HEK293 (cell line): ENCODE results near the gene SPA17.

Experiments
- IKZF3 ChIP-seq: fragments of 450-650 bp; IDR thresholded peaks from 2 replicates; pipeline ENCODE4 v1.5.0; 2018; ENCODE audit warnings: missing biosample characterization, mild to moderate bottlenecking, missing genetic modification characterization, moderate library complexity
- KLF10 ChIP-seq: fragments of 450-650 bp; IDR thresholded peaks from 2 replicates; pipeline ENCODE4 v1.5.1; 2018; ENCODE audit warnings: missing biosample characterization, mild to moderate bottlenecking, missing genetic modification characterization
- OSR2 ChIP-seq: fragments of 450-650 bp; formaldehyde crosslinking; IDR thresholded peaks from 2 replicates; pipeline ENCODE4 v1.5.1; 2016; ENCODE audit warnings: missing biosample characterization, missing genetic modification characterization
- RBAK ChIP-seq: fragments of 450-650 bp; formaldehyde crosslinking; IDR thresholded peaks from 2 replicates; pipeline ENCODE4 v1.5.1; 2016; ENCODE audit warnings: missing biosample characterization, missing genetic modification characterization
- SCRT1 ChIP-seq: fragments of 450-650 bp; formaldehyde crosslinking; IDR thresholded peaks from 2 replicates; pipeline ENCODE4 v1.5.1; 2016; ENCODE audit warnings: missing biosample characterization, missing genetic modification characterization, borderline replicate concordance
- ZFP37 ChIP-seq: fragments of 450-650 bp; formaldehyde crosslinking; IDR thresholded peaks from 2 replicates; pipeline ENCODE4 v1.5.1; 2016; ENCODE audit warnings: missing biosample characterization, missing genetic modification characterization
- ZNF121 ChIP-seq: fragments of 450-650 bp; formaldehyde crosslinking; IDR thresholded peaks from 2 replicates; pipeline ENCODE4 v1.5.1; 2016; ENCODE audit warnings: missing biosample characterization, missing genetic modification characterization
- ZNF155 ChIP-seq: fragments of 450-650 bp; formaldehyde crosslinking; IDR thresholded peaks from 2 replicates; pipeline ENCODE4 v1.5.1; 2016; ENCODE audit warnings: missing biosample characterization, missing genetic modification characterization
- ZNF157 ChIP-seq: fragments of 450-650 bp; formaldehyde crosslinking; IDR thresholded peaks from 2 replicates; pipeline ENCODE4 v1.5.1; 2016; ENCODE audit warnings: missing biosample characterization, missing genetic modification characterization
- ZNF211 ChIP-seq: fragments of 450-650 bp; formaldehyde crosslinking; IDR thresholded peaks from 2 replicates; pipeline ENCODE4 v1.5.1; 2016; ENCODE audit warnings: low read depth, missing biosample characterization, missing genetic modification characterization
- ZNF335 ChIP-seq: fragments of 450-650 bp; formaldehyde crosslinking; conservative IDR thresholded peaks from 2 replicates; pipeline ENCODE4 v1.5.1; 2016; ENCODE audit warnings: missing biosample characterization, missing genetic modification characterization
- ZNF394 ChIP-seq: fragments of 450-650 bp; formaldehyde crosslinking; IDR thresholded peaks from 2 replicates; pipeline ENCODE4 v1.5.1; 2016; ENCODE audit warnings: missing biosample characterization, missing genetic modification characterization, mild to moderate bottlenecking, moderate library complexity, borderline replicate concordance
- ZNF530 ChIP-seq: fragments of 450-650 bp; formaldehyde crosslinking; IDR thresholded peaks from 2 replicates; pipeline ENCODE4 v1.5.1; 2016; ENCODE audit warnings: low read depth, missing biosample characterization, missing genetic modification characterization
- ZNF555 ChIP-seq: fragments of 450-650 bp; formaldehyde crosslinking; conservative IDR thresholded peaks from 2 replicates; pipeline ENCODE4 v1.5.1; 2017; ENCODE audit warnings: missing biosample characterization, mild to moderate bottlenecking, missing genetic modification characterization, inconsistent platforms
- ZNF558 ChIP-seq: fragments of 450-650 bp; formaldehyde crosslinking; IDR thresholded peaks from 2 replicates; pipeline ENCODE4 v1.5.1; 2016; ENCODE audit warnings: missing biosample characterization, missing genetic modification characterization
- ZNF610 ChIP-seq: fragments of 450-650 bp; formaldehyde crosslinking; IDR thresholded peaks from 2 replicates; pipeline ENCODE4 v1.5.1; 2016; ENCODE audit warnings: missing biosample characterization, missing genetic modification characterization, borderline replicate concordance
- ZNF623 ChIP-seq: fragments of 450-650 bp; formaldehyde crosslinking; IDR thresholded peaks from 2 replicates; pipeline ENCODE4 v1.5.1; 2016; ENCODE audit warnings: missing biosample characterization, missing genetic modification characterization
- ZNF629 ChIP-seq: fragments of 450-650 bp; formaldehyde crosslinking; IDR thresholded peaks from 2 replicates; pipeline ENCODE4 v1.5.1; 2017; ENCODE audit warnings: missing biosample characterization, missing genetic modification characterization
- ZNF664 ChIP-seq: fragments of 450-650 bp; formaldehyde crosslinking; IDR thresholded peaks from 2 replicates; pipeline ENCODE4 v1.5.1; 2016; ENCODE audit warnings: missing biosample characterization, missing genetic modification characterization
- ZNF76 ChIP-seq: fragments of 450-650 bp; formaldehyde crosslinking; IDR thresholded peaks from 2 replicates; pipeline ENCODE4; 2016; ENCODE audit warnings: low read depth, missing biosample characterization, missing genetic modification characterization, borderline replicate concordance
- TF ChIP-seq, protein P1 (sequence below): IDR thresholded peaks from 2 replicates; pipeline ENCODE4 v1.6.1; 2011; ENCODE audit warnings: mild to moderate bottlenecking, low read depth, low read length, borderline replicate concordance
- TF ChIP-seq, protein P2 (sequence below): fragments of 450-650 bp; formaldehyde crosslinking; IDR thresholded peaks from 2 replicates; pipeline ENCODE4 v1.5.1; 2016; ENCODE audit warnings: missing biosample characterization, missing genetic modification characterization
- TF ChIP-seq, protein P3 (sequence below): fragments of 450-650 bp; formaldehyde crosslinking; IDR thresholded peaks from 2 replicates; pipeline ENCODE4 v1.5.1; 2016; ENCODE audit warnings: missing biosample characterization, missing genetic modification characterization
- TF ChIP-seq, protein P4 (sequence below): fragments of 450-650 bp; formaldehyde crosslinking; IDR thresholded peaks from 2 replicates; pipeline ENCODE4 v1.5.1; 2017; ENCODE audit warnings: missing biosample characterization, missing genetic modification characterization
- TF ChIP-seq, protein P5 (sequence below): fragments of 450-650 bp; IDR thresholded peaks from 2 replicates; pipeline ENCODE4 v1.5.1; 2018; ENCODE audit warnings: missing biosample characterization, missing genetic modification characterization
- TF ChIP-seq, protein P6 (sequence below): fragments of 450-650 bp; formaldehyde crosslinking; IDR thresholded peaks from 2 replicates; pipeline ENCODE4 v1.5.1; 2016; ENCODE audit warnings: missing biosample characterization, missing genetic modification characterization

Gene SPA17

DNA sequence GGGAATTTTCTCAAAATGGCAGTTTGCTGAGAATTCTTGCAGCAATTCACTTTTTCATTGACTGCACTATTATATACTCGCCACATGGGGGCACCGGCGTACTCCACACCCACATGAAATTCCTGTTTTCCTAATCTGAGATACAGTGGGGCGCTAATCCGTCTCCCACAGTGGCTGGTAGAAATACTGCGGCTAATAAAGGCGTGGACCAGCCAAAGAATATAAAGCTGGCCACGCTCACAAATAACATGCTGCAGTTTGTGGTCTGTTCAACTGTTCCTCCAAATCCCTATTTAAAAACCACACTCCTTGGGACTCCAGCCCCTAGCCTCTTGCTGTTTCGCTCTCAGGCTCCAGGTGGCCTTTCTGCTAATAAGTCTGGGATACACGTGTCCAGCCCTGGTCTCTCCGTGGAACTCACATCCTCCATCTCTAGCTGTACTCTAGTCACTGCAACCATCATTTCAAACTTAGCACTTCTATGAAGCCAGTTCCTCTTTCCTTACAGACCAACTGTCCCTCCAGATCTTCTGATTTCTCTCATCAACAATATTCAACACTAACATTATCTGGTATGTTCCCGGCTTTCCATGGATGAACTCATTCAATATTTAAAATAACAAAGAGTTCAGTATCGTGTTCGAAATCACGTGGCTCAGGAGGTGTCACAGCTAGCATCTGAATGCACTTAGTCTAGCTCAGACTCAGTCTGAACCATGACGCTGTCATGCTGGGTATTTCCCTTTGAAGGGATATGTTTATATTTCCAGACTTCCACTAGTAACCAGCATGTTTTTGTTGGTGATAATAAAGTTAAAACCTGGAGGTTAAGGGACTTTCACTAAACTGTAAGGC lies 29.1 kb upstream of the SPA17 start (continued):
- TF ChIP-seq, protein P1, sequence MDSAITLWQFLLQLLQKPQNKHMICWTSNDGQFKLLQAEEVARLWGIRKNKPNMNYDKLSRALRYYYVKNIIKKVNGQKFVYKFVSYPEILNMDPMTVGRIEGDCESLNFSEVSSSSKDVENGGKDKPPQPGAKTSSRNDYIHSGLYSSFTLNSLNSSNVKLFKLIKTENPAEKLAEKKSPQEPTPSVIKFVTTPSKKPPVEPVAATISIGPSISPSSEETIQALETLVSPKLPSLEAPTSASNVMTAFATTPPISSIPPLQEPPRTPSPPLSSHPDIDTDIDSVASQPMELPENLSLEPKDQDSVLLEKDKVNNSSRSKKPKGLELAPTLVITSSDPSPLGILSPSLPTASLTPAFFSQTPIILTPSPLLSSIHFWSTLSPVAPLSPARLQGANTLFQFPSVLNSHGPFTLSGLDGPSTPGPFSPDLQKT: no peak
- TF ChIP-seq ZNF623 (tag by site-specific recombination) (no peak), RBAK (tag by site-specific recombination) (no peak), ZNF530 (no peak), ZNF155 (tag by site-specific recombination) (no peak), ZNF394 (tag by site-specific recombination) (no peak), KLF10 (tag by site-specific recombination) (no peak), ZFP37 (tag by site-specific recombination) (no peak), OSR2 (tag by site-specific recombination) (no peak), ZNF157 (tag by site-specific recombination) (no peak), SCRT1 (tag by site-specific recombination) (no peak), ZNF555 (tag by site-specific recombination) (no peak), ZNF558 (tag by site-specific recombination) (no peak), ZNF629 (no peak), ZNF335 (tag by site-specific recombination) (no peak), ZNF121 (no peak), IKZF3 (peak; percentile 47; the same call in 1 of the 2 replicates), ZNF76 (tag by site-specific recombination) (no peak), ZNF211 (tag by site-specific recombination) (no peak), ZNF664 (tag by site-specific recombination) (peak; percentile 48; the same call in 1 of the 2 replicates), ZNF610 (tag by site-specific recombination) (no peak)
- TF ChIP-seq, protein P2, sequence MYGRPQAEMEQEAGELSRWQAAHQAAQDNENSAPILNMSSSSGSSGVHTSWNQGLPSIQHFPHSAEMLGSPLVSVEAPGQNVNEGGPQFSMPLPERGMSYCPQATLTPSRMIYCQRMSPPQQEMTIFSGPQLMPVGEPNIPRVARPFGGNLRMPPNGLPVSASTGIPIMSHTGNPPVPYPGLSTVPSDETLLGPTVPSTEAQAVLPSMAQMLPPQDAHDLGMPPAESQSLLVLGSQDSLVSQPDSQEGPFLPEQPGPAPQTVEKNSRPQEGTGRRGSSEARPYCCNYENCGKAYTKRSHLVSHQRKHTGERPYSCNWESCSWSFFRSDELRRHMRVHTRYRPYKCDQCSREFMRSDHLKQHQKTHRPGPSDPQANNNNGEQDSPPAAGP (tag by site-specific recombination): no peak
- TF ChIP-seq, protein P3, sequence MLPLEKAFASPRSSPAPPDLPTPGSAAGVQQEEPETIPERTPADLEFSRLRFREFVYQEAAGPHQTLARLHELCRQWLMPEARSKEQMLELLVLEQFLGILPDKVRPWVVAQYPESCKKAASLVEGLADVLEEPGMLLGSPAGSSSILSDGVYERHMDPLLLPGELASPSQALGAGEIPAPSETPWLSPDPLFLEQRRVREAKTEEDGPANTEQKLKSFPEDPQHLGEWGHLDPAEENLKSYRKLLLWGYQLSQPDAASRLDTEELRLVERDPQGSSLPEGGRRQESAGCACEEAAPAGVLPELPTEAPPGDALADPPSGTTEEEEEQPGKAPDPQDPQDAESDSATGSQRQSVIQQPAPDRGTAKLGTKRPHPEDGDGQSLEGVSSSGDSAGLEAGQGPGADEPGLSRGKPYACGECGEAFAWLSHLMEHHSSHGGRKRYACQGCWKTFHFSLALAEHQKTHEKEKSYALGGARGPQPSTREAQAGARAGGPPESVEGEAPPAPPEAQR (tag by site-specific recombination): no peak
- TF ChIP-seq, protein P4, sequence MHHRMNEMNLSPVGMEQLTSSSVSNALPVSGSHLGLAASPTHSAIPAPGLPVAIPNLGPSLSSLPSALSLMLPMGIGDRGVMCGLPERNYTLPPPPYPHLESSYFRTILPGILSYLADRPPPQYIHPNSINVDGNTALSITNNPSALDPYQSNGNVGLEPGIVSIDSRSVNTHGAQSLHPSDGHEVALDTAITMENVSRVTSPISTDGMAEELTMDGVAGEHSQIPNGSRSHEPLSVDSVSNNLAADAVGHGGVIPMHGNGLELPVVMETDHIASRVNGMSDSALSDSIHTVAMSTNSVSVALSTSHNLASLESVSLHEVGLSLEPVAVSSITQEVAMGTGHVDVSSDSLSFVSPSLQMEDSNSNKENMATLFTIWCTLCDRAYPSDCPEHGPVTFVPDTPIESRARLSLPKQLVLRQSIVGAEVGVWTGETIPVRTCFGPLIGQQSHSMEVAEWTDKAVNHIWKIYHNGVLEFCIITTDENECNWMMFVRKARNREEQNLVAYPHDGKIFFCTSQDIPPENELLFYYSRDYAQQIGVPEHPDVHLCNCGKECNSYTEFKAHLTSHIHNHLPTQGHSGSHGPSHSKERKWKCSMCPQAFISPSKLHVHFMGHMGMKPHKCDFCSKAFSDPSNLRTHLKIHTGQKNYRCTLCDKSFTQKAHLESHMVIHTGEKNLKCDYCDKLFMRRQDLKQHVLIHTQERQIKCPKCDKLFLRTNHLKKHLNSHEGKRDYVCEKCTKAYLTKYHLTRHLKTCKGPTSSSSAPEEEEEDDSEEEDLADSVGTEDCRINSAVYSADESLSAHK (tag by site-specific recombination): no peak
- TF ChIP-seq, protein P5, sequence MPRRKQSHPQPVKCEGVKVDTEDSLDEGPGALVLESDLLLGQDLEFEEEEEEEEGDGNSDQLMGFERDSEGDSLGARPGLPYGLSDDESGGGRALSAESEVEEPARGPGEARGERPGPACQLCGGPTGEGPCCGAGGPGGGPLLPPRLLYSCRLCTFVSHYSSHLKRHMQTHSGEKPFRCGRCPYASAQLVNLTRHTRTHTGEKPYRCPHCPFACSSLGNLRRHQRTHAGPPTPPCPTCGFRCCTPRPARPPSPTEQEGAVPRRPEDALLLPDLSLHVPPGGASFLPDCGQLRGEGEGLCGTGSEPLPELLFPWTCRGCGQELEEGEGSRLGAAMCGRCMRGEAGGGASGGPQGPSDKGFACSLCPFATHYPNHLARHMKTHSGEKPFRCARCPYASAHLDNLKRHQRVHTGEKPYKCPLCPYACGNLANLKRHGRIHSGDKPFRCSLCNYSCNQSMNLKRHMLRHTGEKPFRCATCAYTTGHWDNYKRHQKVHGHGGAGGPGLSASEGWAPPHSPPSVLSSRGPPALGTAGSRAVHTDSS: no peak
- TF ChIP-seq, protein P6, sequence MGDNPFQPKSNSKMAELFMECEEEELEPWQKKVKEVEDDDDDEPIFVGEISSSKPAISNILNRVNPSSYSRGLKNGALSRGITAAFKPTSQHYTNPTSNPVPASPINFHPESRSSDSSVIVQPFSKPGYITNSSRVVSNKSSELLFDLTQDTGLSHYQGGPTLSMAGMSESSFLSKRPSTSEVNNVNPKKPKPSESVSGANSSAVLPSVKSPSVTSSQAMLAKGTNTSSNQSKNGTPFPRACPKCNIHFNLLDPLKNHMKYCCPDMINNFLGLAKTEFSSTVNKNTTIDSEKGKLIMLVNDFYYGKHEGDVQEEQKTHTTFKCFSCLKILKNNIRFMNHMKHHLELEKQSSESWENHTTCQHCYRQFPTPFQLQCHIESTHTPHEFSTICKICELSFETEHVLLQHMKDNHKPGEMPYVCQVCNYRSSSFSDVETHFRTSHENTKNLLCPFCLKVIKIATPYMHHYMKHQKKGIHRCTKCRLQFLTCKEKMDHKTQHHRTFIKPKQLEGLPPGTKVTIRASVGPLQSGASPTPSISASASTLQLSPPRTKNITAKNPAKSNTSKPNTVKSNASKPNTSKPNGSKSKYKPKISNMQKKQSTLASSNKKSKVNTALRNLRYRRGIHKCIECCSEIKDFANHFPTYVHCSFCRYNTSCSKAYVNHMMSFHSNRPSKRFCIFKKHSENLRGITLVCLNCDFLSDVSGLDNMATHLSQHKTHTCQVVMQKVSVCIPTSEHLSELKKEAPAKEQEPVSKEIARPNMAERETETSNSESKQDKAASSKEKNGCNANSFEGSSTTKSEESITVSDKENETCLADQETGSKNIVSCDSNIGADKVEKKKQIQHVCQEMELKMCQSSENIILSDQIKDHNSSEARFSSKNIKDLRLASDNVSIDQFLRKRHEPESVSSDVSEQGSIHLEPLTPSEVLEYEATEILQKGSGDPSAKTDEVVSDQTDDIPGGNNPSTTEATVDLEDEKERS (tag by site-specific recombination): no peak
